NCI-H2196 treated with DMSO at 0.1 percent for 48 hours (cell line): ENCODE data around the gene TMEM141.
"Not testable (repeated sequence)": the region's sequence is repeated elsewhere in the genome, so short reads cannot be mapped to it uniquely, and the experiment has no call there.

Experiments
- DNase-seq: peaks from one replicate; lab custom pipeline; 2025; ENCODE audit not compliant: unreplicated experiment; lab: John Stamatoyannopoulos, UW

Gene TMEM141

GRCh38 chr9:136793086-136793946 is 2.2 kb downstream of the TMEM141 start:
- DNase-seq, result no peak

GRCh38 chr9:136794281-136794999 is 3.3 kb downstream of the TMEM141 start:
- DNase-seq, result no peak

DNA sequence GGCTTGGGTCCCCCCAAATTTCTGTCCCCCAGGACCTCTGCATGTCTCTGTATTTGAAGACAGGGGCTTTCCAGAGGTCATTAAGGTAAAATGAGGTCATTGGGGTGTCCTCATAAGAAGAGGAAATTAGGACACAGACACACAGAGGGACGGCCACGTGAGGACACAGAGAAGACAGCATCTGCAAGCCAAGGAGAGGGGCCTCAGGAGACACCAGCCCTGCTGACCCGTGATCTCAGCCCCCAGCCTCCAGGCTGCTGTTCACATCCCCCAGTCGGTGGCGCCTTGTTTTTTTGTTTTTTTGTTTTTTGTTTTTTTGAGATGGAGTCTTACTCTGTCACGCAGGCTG is 3.8 kb downstream of the TMEM141 start:
- no peak for DNase-seq

- DNase-seq, result no peak
Measured at GRCh38 chr9:136796238-136796774, 5.2 kb downstream of the TMEM141 start, which contains the start of gene CCDC183. Gene CCDC183 (plus strand): TSS chr9:136796338. CDS start chr9:136796398, 60 bp downstream.

DNA sequence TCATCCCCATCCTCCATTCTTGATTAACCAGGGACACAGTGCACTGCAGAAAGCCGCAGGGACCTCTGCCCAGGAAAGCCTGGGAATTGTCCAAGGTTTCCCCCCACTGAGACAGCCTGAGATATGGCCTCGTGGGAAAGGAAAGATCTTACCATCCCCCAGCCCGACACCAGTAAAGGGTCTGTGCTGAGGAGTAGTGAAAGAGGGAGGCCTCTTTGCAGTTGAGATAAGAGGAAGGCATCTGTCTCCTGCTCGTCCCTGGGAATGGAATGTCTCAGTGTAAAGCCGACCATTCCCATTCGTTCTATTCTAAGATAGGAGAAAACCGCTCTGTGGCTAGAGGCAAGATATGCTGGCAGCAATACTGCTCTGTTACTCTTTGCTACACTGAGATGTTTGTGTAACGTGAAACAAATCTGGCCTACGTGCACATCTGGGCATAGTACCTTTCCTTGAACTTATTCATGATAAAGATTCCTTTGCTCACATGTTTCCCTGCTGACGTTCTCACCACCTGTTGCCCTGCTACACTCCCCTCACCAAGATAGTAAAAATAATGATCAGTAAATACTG is 5.7 kb downstream of the TMEM141 start:
- not testable (repeated sequence) for DNase-seq

DNA sequence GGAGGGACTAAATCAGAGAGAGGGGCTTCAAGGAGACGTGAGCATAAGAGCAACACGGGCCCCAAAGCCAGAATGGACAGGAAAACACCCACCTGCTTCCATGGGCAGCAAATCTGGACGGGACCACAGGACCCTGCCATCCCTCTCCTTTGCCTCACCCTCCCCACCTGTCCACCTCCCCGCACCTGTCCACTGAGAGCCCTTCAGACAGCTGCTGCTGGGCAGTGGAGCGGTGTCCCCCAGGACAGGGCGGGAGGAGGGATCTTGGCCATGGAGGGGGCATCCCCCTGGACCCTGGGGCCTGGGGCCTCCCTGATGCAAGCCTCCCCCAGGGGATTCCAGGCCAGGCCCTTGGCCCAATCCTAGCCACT is 7.5 kb downstream of the TMEM141 start:
- no peak for DNase-seq

DNA sequence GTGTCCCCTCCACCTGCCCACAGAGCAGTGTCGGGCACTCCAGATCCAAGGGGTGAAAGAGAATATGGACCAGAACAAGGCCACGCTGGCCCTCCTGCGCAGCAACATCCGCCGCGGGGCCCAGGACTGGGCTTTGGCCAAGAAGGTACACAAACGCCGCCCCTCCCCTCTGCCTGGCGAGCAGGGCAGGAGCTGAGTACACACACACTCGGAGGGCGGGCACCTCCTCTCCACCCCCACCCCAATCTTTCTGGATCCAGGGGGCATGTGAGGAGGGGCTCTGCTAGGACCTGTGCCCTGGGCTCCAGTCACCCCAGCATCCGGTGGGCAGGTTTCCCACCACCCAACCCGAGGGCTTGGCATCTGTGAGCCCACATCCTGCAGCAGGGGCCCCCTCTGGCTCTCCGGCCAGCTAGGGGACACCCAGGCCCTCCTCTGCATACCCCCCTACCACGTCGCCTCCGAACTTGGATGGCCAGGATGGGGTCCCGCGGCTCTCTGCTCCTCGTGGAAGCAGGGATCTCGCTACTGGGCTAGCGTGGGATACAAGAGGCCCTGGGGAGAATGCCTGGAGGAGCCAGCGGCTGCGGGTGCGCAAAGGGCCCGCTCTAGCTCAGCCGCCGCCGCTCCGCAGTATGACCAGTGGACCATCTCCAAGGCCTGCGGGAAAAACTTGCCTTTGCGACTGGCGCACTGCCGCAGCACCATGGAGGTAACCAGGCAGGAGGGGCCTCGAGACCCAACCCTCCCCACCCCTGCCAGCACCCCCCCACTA is 8.1 kb downstream of the TMEM141 start:
- peak; percentile 44 for DNase-seq

DNA sequence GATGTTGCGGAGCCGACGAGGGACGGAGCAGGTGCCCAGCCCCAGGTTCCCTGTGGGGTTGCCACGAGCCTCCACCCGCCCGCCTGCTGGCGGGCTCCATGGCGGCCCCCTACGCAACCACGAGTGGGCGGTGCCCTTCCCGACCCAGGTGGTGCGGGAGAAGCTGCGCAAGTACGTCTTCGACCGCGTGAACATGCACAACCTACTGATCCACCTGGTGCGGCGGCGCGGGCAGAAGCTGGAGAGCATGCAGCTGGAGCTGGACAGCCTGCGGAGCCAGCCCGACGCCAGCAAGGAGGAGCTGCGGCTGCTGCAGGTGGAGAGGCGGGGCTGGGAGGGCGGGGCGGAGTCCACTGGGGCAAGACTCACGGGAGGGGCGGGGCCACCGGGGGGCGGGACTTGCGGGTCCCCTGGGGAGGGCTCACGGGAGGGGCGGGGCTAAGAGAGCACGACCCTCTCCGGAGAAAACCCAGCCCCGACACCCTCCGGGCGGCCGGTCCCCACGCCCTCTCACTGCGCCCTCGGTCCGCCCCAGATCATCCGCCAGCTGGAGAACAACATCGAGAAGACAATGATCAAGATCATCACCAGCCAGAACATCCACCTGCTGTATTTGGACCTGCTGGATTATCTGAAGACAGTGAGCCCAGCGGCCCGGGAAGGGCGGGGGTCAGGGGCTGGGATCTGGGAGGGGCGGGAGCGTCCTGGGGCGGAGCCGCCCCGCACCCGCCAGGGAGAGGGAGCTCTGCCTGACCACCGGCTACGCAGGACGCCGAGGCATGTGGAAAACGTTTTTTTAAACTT is 8.9 kb downstream of the TMEM141 start:
- DNase-seq, result peak; percentile 91

DNA sequence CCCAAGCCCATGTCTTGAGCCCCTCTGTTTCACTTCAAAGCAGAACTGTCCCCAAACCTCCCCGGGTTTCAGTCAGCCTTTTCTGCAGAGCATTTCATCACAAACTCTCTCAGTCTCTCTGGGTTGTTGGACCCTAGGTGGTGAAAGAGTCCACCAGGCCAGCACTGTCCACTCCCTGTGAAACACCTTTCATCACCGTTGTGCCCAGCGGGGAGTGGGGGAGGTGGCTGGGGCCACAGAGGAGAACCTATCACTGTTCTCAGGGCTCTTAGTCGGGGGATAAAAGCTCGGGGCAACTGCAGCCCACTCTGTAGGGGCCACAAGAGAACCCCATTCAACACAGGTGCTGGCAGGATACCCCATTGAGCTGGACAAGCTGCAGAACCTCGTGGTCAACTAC is 11.2 kb downstream of the TMEM141 start:
- DNase-seq, result no peak

GRCh38 chr9:136803009-136803550 is 11.9 kb downstream of the TMEM141 start:
- not testable (repeated sequence) for DNase-seq

DNA sequence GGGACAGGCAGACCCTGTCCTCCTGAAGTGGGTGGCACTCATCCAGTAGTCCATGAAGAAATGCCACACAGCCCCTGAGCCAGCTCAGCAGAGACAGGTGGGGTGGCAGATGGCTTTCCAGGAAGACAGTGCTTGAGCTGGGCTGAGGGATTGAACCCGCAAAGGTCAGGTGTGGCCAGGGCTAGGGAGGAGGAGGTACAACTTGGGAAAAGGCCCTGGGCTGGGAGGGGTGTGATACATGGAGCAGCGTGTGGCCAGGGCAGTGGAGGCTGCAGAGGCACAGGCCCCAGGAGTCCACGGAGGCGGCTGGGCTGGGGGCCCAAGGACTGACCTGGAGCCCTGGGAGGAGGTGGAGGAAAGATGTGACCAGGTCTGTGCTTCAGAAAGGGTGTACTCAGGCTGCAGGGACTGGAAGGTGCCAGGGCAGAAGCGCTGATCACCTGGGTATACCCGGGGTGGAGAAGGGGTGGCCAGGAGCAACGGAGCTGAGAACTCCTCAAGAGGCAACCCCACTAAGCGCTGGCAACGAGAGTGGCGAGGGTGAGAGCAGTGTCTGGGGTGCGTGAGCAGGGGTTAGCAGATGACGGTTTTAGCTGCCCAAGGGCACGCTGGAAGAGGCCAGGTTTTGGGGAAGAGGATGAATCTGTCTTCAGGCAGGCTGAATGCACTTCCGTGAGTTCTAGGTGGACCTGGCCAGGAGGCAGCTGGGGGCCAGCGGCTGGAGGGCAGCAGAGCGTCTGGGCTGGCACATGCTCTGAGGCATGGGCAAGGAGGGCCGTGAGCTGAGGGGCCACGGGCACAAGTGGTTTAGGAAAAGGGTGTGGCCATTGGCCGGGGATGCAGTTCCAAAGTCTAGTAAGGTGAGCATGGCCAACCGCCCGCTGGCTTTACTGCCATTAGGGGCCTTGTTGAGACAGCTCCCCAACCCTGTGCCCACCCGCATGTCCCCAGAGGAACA is 12.7 kb downstream of the TMEM141 start:
- no peak for DNase-seq

GRCh38 chr9:136804509-136805206 is 13.5 kb downstream of the TMEM141 start:
- no peak for DNase-seq

DNA sequence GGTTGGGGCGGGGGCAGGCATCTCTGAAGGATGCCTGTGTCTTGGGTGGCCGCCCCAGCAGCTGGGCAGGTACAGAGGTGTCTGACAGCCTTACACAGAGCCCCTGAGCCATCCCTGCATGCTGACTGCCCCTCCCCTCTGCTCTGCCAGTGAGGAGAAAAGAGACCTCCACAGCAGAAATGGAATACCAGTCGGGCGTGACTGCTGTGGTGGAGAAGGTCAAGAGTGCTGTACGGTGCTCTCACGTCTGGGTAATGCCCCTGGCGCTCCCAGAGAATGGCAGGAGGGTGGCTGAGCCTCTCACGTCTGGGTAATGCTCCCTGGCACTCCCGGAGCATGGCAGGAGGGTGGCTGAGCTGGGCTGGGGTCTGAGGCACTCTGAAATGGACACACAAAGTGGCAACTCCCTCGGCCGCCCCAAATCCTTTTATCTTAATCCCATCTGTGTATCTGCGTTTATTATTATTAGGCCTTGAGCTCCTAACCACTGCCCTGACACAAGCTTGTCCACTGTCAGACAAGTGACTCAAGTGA is 14.1 kb downstream of the TMEM141 start:
- DNase-seq, result no peak

GRCh38 chr9:136806067-136806466 is 14.9 kb downstream of the TMEM141 start:
- DNase-seq, result no peak

DNA sequence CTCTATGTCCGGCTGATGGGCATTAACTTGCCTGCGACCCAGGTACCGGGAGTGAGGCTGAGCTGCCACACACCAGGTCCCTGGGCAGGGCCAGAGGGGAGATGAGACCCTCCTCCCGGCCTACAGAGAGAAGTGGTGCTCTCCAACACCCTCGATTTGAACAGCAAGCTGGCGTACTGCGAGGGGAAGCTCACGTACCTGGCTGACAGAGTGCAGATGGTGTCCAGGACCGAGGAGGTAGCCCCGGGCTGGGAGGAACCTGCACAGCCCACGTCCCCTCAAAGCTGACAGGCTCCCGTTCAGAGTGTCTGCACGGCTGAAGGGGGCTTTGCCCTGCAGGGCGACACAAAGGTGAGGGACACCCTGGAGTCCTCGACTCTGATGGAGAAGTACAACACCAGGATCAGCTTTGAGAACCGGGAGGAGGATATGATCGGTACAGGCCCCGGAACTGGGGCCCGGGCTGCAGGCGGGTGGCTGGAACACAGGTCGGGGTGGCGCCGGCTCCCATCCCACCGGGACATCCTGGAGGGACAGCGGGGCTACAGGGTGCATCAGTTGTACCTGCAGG is 15.6 kb downstream of the TMEM141 start:
- DNase-seq, result no peak

DNA sequence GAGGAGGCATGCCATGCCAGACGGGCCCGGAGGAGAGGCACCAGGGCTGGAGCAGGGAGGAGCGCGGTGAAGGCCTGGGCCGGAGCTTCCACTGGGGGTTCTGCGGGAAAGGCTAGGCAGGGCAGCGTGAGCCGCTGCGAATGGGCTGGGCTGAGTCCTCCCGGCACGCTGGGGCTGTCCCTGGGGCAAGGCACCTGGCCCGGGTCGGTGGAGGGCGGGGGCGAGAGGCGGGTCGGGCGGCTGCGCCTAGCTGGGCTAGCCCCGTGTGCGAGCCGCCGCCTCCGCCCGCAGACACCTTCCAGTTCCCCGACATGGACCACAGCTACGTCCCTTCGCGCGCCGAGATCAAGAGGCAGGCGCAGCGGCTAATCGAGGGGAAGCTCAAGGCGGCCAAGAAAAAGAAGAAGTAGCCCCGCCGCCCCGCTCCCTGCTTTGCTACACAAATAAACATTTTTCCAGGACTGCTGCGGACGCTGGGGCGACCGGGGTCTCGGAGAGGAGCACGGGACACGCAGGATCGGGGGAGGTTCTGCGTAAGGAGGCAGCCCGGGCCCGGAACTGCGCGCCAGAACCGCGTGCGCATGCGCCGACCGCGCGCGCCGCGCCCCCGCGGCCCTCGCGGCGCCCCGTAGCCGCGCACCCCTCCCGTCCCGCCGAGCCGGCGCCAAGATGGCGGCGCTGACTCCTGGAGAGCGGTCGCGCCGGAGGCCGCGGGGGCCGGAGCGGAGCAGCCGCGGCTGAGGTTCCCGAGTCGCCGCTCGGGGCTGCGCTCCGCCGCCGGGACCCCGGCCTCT is 16.3 kb downstream of the TMEM141 start, which contains the start of gene RABL6:
RABL6 (plus strand) TSS at position 668 of the 794 bp plus-strand sequence. CDS start 249 bp downstream, outside the sequence.
- DNase-seq, result peak; percentile 40
